PC-3 (cell line): ENCODE results near the gene LIF. TPM values are rescaled to one million over a fixed set of nuclear protein-coding genes. Genes with fewer than 3 reads are reported as not detected.
A peak's percentile ranks its signal among the peaks of the same experiment; 100 is the strongest.

Experiments
- ATAC-seq: fragments of 200-7000 bp; cut with Tn5 transposase; 2 replicates; pipeline ENCODE4 v1.9.1; 2020; ENCODE audit warnings: mild to moderate bottlenecking, moderate library complexity
- BruUV-seq: library from RNA; stranded (reverse); fragments of 400-500 nt; replicated peaks from 2 replicates; lab custom pipeline; 2021; lab: Mats Ljungman, UMichigan
- CTCF ChIA-PET: fragments of 300-600 bp; sonication (Branson Sonifier 250); formaldehyde crosslinking; loops from one replicate; lab custom pipeline; 2022; ENCODE audit warnings: antibody characterized with exemption; lab: Charles Lee
- POLR2A ChIA-PET: fragments of 300-600 bp; sonication (Branson Sonifier 250); formaldehyde crosslinking; loops from one replicate; lab custom pipeline; 2022; ENCODE audit warnings: antibody characterized with exemption; ENCODE audit not compliant: unreplicated experiment; lab: Charles Lee
- DNase-seq: peaks from one replicate; pipeline ENCODE4 v3.0.0-alpha.2; 2015
- H2AFZ ChIP-seq: fragments of 300-600 bp; sonication (generic); 2 replicates; pipeline ENCODE4 v1.6.0; 2016; ENCODE audit warnings: antibody characterized with exemption, low read length
- H3F3A ChIP-seq: fragments of 300-600 bp; sonication (generic); one replicate; pipeline ENCODE4 v1.6.0; 2017; ENCODE audit warnings: antibody characterized with exemption, low read length, control low read depth, mild to moderate bottlenecking; ENCODE audit not compliant: unreplicated experiment
- H3K27ac ChIP-seq: fragments of 300-600 bp; sonication (generic); 2 replicates; pipeline ENCODE4 v1.5.1; 2016; ENCODE audit warnings: mild to moderate bottlenecking, low read length
- H3K27me3 ChIP-seq: fragments of 300-600 bp; sonication (generic); 2 replicates; pipeline ENCODE4 v1.6.1; 2016; ENCODE audit warnings: low read length, mixed read lengths
- H3K36me3 ChIP-seq: fragments of 300-600 bp; sonication (generic); 2 replicates; pipeline ENCODE4 v1.6.1; 2016; ENCODE audit warnings: low read depth, mixed run types, low read length, mixed read lengths
- H3K4me1 ChIP-seq: fragments of 300-600 bp; sonication (generic); 2 replicates; pipeline ENCODE4 v1.5.1; 2016; ENCODE audit warnings: low read length; ENCODE audit not compliant: insufficient read depth
- H3K4me2 ChIP-seq: fragments of 300-600 bp; sonication (generic); 2 replicates; pipeline ENCODE4 v1.6.0; 2016; ENCODE audit warnings: low read length
- H3K4me3 ChIP-seq: fragments of 300-600 bp; sonication (generic); 2 replicates; pipeline ENCODE4 v1.5.1; 2016; ENCODE audit warnings: mild to moderate bottlenecking, low read length, mixed read lengths
- H3K79me2 ChIP-seq: fragments of 300-600 bp; sonication (generic); 2 replicates; pipeline ENCODE4 v1.6.1; 2017; ENCODE audit warnings: low read length, mixed read lengths
- H3K9ac ChIP-seq: fragments of 300-600 bp; sonication (generic); 2 replicates; pipeline ENCODE4 v1.6.0; 2016; ENCODE audit warnings: mild to moderate bottlenecking, low read length
- H3K9me2 ChIP-seq: fragments of 300-600 bp; sonication (generic); replicated peaks from 2 replicates; pipeline ENCODE4 v1.6.1; 2016; ENCODE audit warnings: mixed run types, low read length, mixed read lengths
- H3K9me3 ChIP-seq: fragments of 300-600 bp; sonication (generic); 2 replicates; pipeline ENCODE4 v1.6.1; 2016; ENCODE audit warnings: low read length, mixed read lengths
- H4K20me1 ChIP-seq: fragments of 300-600 bp; sonication (generic); 2 replicates; pipeline ENCODE4 v1.6.1; 2016; ENCODE audit warnings: low read length, mixed read lengths
- EZH2 ChIP-seq: fragments of 300-600 bp; sonication (generic); IDR thresholded peaks from one replicate; pipeline ENCODE4 v1.6.1; 2017; ENCODE audit warnings: antibody characterized with exemption, mild to moderate bottlenecking, low read length; ENCODE audit not compliant: unreplicated experiment
- EZH2phosphoT487 ChIP-seq: fragments of 300-600 bp; sonication (generic); IDR thresholded peaks from 2 replicates; pipeline ENCODE4 v1.6.1; 2018; ENCODE audit warnings: mild to moderate bottlenecking, antibody characterized with exemption, low read length, borderline replicate concordance
- intact Hi-C: fragments of 100-400 bp; cut with micrococcal nuclease; formaldehyde crosslinking; loops from 2 replicates; pipeline ENCODE4 v1.9.0; 2023
- total RNA-seq: library from RNA; depleted of rRNA; stranded (reverse); fragments of >200 nt; gene quantifications from 2 replicates; pipeline ENCODE4 v1.2.3, GENCODE V29; 2014; rRNA removed
- TF ChIP-seq, protein P1 (sequence below): fragments of 300-600 bp; sonication (generic); conservative IDR thresholded peaks from 2 replicates; pipeline ENCODE4 v1.5.1; 2017; ENCODE audit warnings: antibody characterized with exemption, low read depth, mild to moderate bottlenecking, low read length

The LIF gene
- total RNA-seq, 1 experiment from 2014 or later = 64.1 TPM

DNA sequence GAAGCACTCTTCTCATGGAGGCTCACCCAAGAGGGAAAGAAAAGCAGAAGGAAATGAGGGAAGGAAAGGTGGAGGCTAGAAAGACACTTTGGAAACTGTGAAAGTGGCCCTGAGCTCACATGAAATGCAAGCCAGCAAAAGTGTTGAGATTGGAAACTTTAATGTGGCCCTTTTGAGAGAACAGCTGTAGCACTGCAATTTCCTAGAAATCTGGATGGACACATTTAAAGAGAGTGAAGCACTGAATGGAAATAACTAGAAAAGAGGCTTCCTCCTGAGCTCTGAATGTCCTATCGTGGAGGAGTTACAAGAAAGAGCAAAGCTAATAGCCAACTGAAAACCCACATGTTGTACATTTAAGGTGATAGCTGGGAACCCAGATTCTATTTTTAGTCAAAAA lies 56.0 kb downstream of the LIF start:
- H3K79me2 ChIP-seq = no peaks in the 10 kb centered on the region
- intact Hi-C loops = no loop called here
- no peak overlapping the region for H3K4me2 ChIP-seq
- no peaks in the 10 kb centered on the region for H3K36me3 ChIP-seq
- TF ChIP-seq EZH2phosphoT487 = no peak
- TF ChIP-seq, protein P1, sequence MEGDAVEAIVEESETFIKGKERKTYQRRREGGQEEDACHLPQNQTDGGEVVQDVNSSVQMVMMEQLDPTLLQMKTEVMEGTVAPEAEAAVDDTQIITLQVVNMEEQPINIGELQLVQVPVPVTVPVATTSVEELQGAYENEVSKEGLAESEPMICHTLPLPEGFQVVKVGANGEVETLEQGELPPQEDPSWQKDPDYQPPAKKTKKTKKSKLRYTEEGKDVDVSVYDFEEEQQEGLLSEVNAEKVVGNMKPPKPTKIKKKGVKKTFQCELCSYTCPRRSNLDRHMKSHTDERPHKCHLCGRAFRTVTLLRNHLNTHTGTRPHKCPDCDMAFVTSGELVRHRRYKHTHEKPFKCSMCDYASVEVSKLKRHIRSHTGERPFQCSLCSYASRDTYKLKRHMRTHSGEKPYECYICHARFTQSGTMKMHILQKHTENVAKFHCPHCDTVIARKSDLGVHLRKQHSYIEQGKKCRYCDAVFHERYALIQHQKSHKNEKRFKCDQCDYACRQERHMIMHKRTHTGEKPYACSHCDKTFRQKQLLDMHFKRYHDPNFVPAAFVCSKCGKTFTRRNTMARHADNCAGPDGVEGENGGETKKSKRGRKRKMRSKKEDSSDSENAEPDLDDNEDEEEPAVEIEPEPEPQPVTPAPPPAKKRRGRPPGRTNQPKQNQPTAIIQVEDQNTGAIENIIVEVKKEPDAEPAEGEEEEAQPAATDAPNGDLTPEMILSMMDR = no peak
- no peak for TF ChIP-seq EZH2
- CTCF ChIA-PET = no interaction called here
- POLR2A ChIA-PET = interaction anchor here (0.6 kb wide), 2 partner anchors 48 to 820 kb away, joined by 3 to 5 read pairs; no protein-coding TSS in a partner anchor
- H3K9me3 ChIP-seq = no peaks in the 10 kb centered on the region
- H3K9ac ChIP-seq = peak overlapping the region; percentile 79; the same call in 1 of the 2 replicates
- DNase-seq = no peak
- no TSS peak for BruUV-seq
- H3K27ac ChIP-seq = peak overlapping the region; percentile 99
- no peaks in the 10 kb centered on the region for H3K9me2 ChIP-seq
- H3F3A ChIP-seq = peaks cover 23% of the 10 kb centered on the region
- H3K27me3 ChIP-seq = no peaks in the 10 kb centered on the region
- H3K4me3 ChIP-seq = no peak overlapping the region
- peaks cover 54% of the 10 kb centered on the region for H3K4me1 ChIP-seq
- ATAC-seq = no peak
- H2AFZ ChIP-seq = no peak overlapping the region
- H4K20me1 ChIP-seq = no peaks in the 10 kb centered on the region

Other genes starting within 250 kb of the LIF start
- not detected in 2 replicates for gene HORMAD2, start 166.3 kb downstream of the LIF start, total RNA-seq
- gene OSM, start 20.1 kb upstream of the LIF start, total RNA-seq = not detected in 2 replicates
- 4.2 and 6.1 TPM in 2 replicates for gene CASTOR1, start 42.7 kb upstream of the LIF start, total RNA-seq
- gene TBC1D10A, start 80.2 kb upstream of the LIF start, total RNA-seq = 12.6 and 19.5 TPM in 2 replicates
- gene SF3A1, start 110.1 kb upstream of the LIF start, total RNA-seq = 59.2 and 69.3 TPM in 2 replicates
- 1.5 and 3.5 TPM in 2 replicates for gene CCDC157, start 110.2 kb upstream of the LIF start, total RNA-seq
- 22.6 and 25.2 TPM in 2 replicates for gene RNF215, start 140.7 kb upstream of the LIF start, total RNA-seq
- 9.7 and 16.8 TPM in 2 replicates for gene SEC14L2, start 150.3 kb upstream of the LIF start, total RNA-seq
- 59.3 and 65.7 TPM in 2 replicates for gene MTFP1, start 179.0 kb upstream of the LIF start, total RNA-seq
- not detected in 2 replicates for gene SEC14L3, start 225.3 kb upstream of the LIF start, total RNA-seq